HEK293 (cell line): ENCODE results near the gene AP5S1.

ENCODE experiments used
- RBAK ChIP-seq: fragments of 450-650 bp; formaldehyde crosslinking; IDR thresholded peaks from 2 replicates; pipeline ENCODE4 v1.5.1; 2016; ENCODE audit warnings: missing biosample characterization, missing genetic modification characterization
- YY1 ChIP-seq: fragments of 450-650 bp; formaldehyde crosslinking; IDR thresholded peaks from 2 replicates; pipeline ENCODE4 v1.5.1; 2018; ENCODE audit warnings: missing biosample characterization, missing genetic modification characterization
- ZNF221 ChIP-seq: fragments of 450-650 bp; formaldehyde crosslinking; IDR thresholded peaks from 2 replicates; pipeline ENCODE4 v1.5.1; 2017; ENCODE audit warnings: missing biosample characterization, missing genetic modification characterization, borderline replicate concordance
- ZNF521 ChIP-seq: fragments of 450-650 bp; formaldehyde crosslinking; IDR thresholded peaks from 2 replicates; pipeline ENCODE4 v1.5.1; 2017; ENCODE audit warnings: missing biosample characterization, mild to moderate bottlenecking, missing genetic modification characterization
- ZNF585B ChIP-seq: fragments of 450-650 bp; formaldehyde crosslinking; IDR thresholded peaks from 2 replicates; pipeline ENCODE4 v1.5.1; 2016; ENCODE audit warnings: missing biosample characterization, missing genetic modification characterization
- ZNF791 ChIP-seq: fragments of 450-650 bp; formaldehyde crosslinking; IDR thresholded peaks from 2 replicates; pipeline ENCODE4 v1.5.1; 2016; ENCODE audit warnings: missing biosample characterization, missing genetic modification characterization
- TF ChIP-seq, protein P1 (sequence below): fragments of 450-650 bp; formaldehyde crosslinking; IDR thresholded peaks from 2 replicates; pipeline ENCODE4 v1.5.1; 2016; ENCODE audit warnings: missing biosample characterization, missing genetic modification characterization
- TF ChIP-seq, protein P2 (sequence below): fragments of 450-650 bp; formaldehyde crosslinking; IDR thresholded peaks from 2 replicates; pipeline ENCODE4 v1.5.1; 2016; ENCODE audit warnings: missing biosample characterization, missing genetic modification characterization
- TF ChIP-seq, protein P3 (sequence below): fragments of 450-650 bp; formaldehyde crosslinking; IDR thresholded peaks from 2 replicates; pipeline ENCODE4 v1.5.1; 2016; ENCODE audit warnings: missing biosample characterization, missing genetic modification characterization
- TF ChIP-seq, protein P4 (sequence below): fragments of 450-650 bp; formaldehyde crosslinking; IDR thresholded peaks from 2 replicates; pipeline ENCODE4 v1.5.1; 2017; ENCODE audit warnings: missing biosample characterization, missing genetic modification characterization
- TF ChIP-seq, protein P5 (sequence below): fragments of 450-650 bp; formaldehyde crosslinking; IDR thresholded peaks from 2 replicates; pipeline ENCODE4 v1.5.1; 2017; ENCODE audit warnings: missing biosample characterization, missing genetic modification characterization
- TF ChIP-seq, protein P6 (sequence below): fragments of 450-650 bp; formaldehyde crosslinking; IDR thresholded peaks from 2 replicates; pipeline ENCODE4 v1.5.1; 2017; ENCODE audit warnings: missing biosample characterization, missing genetic modification characterization
- TF ChIP-seq, protein P7 (sequence below): fragments of 450-650 bp; formaldehyde crosslinking; IDR thresholded peaks from 2 replicates; pipeline ENCODE4 v1.5.1; 2016; ENCODE audit warnings: missing biosample characterization, missing genetic modification characterization
- TF ChIP-seq, protein P8 (sequence below): sonication (generic); formaldehyde crosslinking; IDR thresholded peaks from 2 replicates; pipeline ENCODE4 v1.8.1; 2022; ENCODE audit warnings: mild to moderate bottlenecking, moderate library complexity, missing genetic modification reagents

DNA sequence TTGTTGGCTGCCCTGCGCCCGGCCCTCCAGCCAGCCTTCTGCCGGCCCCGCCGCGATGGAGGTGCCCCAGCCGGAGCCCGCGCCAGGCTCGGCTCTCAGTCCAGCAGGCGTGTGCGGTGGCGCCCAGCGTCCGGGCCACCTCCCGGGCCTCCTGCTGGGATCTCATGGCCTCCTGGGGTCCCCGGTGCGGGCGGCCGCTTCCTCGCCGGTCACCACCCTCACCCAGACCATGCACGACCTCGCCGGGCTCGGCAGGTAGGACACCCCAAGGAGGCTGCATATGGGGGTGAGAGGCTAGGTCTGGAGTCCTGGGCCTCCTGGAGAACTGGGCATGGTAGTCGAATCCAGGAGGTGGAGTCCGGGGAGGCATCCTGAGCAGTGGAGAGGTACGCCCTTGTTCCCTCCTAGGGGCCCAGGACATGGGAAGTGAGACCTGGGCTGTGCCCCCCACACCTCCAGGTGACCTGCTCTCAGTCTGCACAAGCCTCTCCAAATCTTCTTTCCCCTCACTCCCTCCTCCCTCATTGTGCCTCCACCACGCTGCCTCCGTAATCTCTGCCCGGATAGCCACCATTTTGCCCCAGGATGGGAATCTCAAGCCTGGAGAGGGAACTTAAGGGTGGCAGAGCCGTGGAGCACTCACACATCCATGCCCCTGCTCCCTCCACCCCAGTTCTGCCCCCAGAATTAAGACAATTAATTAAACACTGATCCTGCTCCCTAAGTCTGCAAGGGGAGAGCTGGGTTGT is 23.7 kb upstream of the AP5S1 start:
- TF ChIP-seq ZNF221 (tag by site-specific recombination), result no peak
- TF ChIP-seq, protein P1, sequence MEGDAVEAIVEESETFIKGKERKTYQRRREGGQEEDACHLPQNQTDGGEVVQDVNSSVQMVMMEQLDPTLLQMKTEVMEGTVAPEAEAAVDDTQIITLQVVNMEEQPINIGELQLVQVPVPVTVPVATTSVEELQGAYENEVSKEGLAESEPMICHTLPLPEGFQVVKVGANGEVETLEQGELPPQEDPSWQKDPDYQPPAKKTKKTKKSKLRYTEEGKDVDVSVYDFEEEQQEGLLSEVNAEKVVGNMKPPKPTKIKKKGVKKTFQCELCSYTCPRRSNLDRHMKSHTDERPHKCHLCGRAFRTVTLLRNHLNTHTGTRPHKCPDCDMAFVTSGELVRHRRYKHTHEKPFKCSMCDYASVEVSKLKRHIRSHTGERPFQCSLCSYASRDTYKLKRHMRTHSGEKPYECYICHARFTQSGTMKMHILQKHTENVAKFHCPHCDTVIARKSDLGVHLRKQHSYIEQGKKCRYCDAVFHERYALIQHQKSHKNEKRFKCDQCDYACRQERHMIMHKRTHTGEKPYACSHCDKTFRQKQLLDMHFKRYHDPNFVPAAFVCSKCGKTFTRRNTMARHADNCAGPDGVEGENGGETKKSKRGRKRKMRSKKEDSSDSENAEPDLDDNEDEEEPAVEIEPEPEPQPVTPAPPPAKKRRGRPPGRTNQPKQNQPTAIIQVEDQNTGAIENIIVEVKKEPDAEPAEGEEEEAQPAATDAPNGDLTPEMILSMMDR (tag by site-specific recombination), result no peak
- TF ChIP-seq ZNF585B (tag by site-specific recombination), result no peak
- TF ChIP-seq, protein P2, sequence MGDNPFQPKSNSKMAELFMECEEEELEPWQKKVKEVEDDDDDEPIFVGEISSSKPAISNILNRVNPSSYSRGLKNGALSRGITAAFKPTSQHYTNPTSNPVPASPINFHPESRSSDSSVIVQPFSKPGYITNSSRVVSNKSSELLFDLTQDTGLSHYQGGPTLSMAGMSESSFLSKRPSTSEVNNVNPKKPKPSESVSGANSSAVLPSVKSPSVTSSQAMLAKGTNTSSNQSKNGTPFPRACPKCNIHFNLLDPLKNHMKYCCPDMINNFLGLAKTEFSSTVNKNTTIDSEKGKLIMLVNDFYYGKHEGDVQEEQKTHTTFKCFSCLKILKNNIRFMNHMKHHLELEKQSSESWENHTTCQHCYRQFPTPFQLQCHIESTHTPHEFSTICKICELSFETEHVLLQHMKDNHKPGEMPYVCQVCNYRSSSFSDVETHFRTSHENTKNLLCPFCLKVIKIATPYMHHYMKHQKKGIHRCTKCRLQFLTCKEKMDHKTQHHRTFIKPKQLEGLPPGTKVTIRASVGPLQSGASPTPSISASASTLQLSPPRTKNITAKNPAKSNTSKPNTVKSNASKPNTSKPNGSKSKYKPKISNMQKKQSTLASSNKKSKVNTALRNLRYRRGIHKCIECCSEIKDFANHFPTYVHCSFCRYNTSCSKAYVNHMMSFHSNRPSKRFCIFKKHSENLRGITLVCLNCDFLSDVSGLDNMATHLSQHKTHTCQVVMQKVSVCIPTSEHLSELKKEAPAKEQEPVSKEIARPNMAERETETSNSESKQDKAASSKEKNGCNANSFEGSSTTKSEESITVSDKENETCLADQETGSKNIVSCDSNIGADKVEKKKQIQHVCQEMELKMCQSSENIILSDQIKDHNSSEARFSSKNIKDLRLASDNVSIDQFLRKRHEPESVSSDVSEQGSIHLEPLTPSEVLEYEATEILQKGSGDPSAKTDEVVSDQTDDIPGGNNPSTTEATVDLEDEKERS (tag by site-specific recombination), result no peak
- TF ChIP-seq, protein P3, sequence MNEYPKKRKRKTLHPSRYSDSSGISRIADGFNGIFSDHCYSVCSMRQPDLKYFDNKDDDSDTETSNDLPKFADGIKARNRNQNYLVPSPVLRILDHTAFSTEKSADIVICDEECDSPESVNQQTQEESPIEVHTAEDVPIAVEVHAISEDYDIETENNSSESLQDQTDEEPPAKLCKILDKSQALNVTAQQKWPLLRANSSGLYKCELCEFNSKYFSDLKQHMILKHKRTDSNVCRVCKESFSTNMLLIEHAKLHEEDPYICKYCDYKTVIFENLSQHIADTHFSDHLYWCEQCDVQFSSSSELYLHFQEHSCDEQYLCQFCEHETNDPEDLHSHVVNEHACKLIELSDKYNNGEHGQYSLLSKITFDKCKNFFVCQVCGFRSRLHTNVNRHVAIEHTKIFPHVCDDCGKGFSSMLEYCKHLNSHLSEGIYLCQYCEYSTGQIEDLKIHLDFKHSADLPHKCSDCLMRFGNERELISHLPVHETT, result no peak
- TF ChIP-seq, protein P4, sequence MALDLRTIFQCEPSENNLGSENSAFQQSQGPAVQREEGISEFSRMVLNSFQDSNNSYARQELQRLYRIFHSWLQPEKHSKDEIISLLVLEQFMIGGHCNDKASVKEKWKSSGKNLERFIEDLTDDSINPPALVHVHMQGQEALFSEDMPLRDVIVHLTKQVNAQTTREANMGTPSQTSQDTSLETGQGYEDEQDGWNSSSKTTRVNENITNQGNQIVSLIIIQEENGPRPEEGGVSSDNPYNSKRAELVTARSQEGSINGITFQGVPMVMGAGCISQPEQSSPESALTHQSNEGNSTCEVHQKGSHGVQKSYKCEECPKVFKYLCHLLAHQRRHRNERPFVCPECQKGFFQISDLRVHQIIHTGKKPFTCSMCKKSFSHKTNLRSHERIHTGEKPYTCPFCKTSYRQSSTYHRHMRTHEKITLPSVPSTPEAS, result no peak
- TF ChIP-seq, protein P5, sequence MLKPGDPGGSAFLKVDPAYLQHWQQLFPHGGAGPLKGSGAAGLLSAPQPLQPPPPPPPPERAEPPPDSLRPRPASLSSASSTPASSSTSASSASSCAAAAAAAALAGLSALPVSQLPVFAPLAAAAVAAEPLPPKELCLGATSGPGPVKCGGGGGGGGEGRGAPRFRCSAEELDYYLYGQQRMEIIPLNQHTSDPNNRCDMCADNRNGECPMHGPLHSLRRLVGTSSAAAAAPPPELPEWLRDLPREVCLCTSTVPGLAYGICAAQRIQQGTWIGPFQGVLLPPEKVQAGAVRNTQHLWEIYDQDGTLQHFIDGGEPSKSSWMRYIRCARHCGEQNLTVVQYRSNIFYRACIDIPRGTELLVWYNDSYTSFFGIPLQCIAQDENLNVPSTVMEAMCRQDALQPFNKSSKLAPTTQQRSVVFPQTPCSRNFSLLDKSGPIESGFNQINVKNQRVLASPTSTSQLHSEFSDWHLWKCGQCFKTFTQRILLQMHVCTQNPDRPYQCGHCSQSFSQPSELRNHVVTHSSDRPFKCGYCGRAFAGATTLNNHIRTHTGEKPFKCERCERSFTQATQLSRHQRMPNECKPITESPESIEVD (tag by site-specific recombination), result no peak
- TF ChIP-seq ZNF521, result no peak
- TF ChIP-seq, protein P6, sequence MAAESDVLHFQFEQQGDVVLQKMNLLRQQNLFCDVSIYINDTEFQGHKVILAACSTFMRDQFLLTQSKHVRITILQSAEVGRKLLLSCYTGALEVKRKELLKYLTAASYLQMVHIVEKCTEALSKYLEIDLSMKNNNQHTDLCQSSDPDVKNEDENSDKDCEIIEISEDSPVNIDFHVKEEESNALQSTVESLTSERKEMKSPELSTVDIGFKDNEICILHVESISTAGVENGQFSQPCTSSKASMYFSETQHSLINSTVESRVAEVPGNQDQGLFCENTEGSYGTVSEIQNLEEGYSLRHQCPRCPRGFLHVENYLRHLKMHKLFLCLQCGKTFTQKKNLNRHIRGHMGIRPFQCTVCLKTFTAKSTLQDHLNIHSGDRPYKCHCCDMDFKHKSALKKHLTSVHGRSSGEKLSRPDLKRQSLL, result no peak; the same call in 1 of the 2 replicates
- TF ChIP-seq, protein P7, sequence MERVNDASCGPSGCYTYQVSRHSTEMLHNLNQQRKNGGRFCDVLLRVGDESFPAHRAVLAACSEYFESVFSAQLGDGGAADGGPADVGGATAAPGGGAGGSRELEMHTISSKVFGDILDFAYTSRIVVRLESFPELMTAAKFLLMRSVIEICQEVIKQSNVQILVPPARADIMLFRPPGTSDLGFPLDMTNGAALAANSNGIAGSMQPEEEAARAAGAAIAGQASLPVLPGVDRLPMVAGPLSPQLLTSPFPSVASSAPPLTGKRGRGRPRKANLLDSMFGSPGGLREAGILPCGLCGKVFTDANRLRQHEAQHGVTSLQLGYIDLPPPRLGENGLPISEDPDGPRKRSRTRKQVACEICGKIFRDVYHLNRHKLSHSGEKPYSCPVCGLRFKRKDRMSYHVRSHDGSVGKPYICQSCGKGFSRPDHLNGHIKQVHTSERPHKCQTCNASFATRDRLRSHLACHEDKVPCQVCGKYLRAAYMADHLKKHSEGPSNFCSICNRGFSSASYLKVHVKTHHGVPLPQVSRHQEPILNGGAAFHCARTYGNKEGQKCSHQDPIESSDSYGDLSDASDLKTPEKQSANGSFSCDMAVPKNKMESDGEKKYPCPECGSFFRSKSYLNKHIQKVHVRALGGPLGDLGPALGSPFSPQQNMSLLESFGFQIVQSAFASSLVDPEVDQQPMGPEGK (tag by site-specific recombination), result no peak
- TF ChIP-seq YY1 (tag by site-specific recombination), result no peak
- TF ChIP-seq, protein P8, sequence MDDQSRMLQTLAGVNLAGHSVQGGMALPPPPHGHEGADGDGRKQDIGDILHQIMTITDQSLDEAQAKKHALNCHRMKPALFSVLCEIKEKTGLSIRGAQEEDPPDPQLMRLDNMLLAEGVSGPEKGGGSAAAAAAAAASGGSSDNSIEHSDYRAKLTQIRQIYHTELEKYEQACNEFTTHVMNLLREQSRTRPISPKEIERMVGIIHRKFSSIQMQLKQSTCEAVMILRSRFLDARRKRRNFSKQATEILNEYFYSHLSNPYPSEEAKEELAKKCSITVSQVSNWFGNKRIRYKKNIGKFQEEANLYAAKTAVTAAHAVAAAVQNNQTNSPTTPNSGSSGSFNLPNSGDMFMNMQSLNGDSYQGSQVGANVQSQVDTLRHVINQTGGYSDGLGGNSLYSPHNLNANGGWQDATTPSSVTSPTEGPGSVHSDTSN (CRISPR knock-in tag), result no peak
- TF ChIP-seq RBAK (tag by site-specific recombination), result no peak
- no peak for TF ChIP-seq ZNF791 (tag by site-specific recombination)
